Endothelial cell of umbilical vein (primary cell): ENCODE results near the gene GRPEL1.

Experiments used
- GATA2 ChIP-seq: IDR thresholded peaks from 2 replicates; pipeline ENCODE4 v1.7.0; 2011; ENCODE audit warnings: low read depth, mild to moderate bottlenecking, moderate library complexity, mixed read lengths, low read length; ENCODE audit not compliant: insufficient read length, insufficient read depth
- JUN ChIP-seq: IDR thresholded peaks from 2 replicates; pipeline ENCODE4 v1.6.1; 2011; ENCODE audit warnings: borderline replicate concordance, low read depth; ENCODE audit not compliant: insufficient read length, insufficient read depth
- MAX ChIP-seq: IDR thresholded peaks from 2 replicates; pipeline ENCODE4 v1.6.1; 2011; ENCODE audit not compliant: insufficient read depth, insufficient read length
- MYC ChIP-seq: IDR thresholded peaks from one replicate; pipeline ENCODE4 v1.6.1; 2011; ENCODE audit warnings: mild to moderate bottlenecking, low read depth, low read length
- POLR2AphosphoS5 ChIP-seq: IDR thresholded peaks from 2 replicates; pipeline ENCODE4 v1.6.1; 2012; ENCODE audit warnings: low read depth, mild to moderate bottlenecking, control low read depth, low read length, moderate library complexity; ENCODE audit not compliant: insufficient read depth
- TF ChIP-seq, protein P1 (sequence below), 2 donors: IDR thresholded peaks; 1 replicate in 1 of 2; 2 replicates in 1 of 2; pipeline ENCODE4 v1.5.1; 2011; ENCODE audit warnings: low read length in 2 of 2, mild to moderate bottlenecking in 2 of 2, moderate library complexity in 2 of 2, control low read depth in 1 of 2, inconsistent platforms in 1 of 2, low read depth in 1 of 2; ENCODE audit not compliant: insufficient read depth in 1 of 2; ENCODE audit errors: extremely low read depth in 1 of 2

DNA sequence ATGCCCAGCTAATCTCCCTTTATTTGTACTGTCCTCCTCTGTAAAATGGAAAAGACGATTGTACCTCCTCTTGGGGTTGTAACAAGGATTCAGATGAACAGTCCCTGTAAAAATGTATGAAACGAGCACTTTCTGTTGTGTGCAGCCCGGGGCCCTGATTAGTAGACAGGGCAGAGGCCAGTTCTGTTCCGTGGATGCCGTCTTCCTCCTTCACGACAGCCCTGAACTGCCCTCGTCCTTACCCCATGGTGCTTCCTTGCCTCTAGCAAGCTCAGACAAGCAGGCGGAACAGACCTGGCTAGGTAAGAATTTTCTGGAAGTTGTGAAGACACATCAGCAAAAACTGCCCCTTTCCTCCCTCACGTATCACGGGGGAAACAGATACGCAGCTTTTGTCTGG is 47.0 kb downstream of the GRPEL1 start:
- TF ChIP-seq GATA2 (no peak), JUN (no peak), POLR2AphosphoS5 (no peak), MAX (no peak), MYC (no peak)
- TF ChIP-seq, protein P1, sequence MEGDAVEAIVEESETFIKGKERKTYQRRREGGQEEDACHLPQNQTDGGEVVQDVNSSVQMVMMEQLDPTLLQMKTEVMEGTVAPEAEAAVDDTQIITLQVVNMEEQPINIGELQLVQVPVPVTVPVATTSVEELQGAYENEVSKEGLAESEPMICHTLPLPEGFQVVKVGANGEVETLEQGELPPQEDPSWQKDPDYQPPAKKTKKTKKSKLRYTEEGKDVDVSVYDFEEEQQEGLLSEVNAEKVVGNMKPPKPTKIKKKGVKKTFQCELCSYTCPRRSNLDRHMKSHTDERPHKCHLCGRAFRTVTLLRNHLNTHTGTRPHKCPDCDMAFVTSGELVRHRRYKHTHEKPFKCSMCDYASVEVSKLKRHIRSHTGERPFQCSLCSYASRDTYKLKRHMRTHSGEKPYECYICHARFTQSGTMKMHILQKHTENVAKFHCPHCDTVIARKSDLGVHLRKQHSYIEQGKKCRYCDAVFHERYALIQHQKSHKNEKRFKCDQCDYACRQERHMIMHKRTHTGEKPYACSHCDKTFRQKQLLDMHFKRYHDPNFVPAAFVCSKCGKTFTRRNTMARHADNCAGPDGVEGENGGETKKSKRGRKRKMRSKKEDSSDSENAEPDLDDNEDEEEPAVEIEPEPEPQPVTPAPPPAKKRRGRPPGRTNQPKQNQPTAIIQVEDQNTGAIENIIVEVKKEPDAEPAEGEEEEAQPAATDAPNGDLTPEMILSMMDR (IDR thresholded peaks at IDR 0.05; ENCODE audit: extremely low read depth in 1 of 2, insufficient read depth in 1 of 2, low read depth in 1 of 2, low read length in 2 of 2): no peak
